Testis (tissue), 3 donors: ENCODE data around the gene AP3M1. TPM values are rescaled to one million over a fixed set of nuclear protein-coding genes. Genes with fewer than 3 reads are reported as not detected.

Source experiments
- DNase-seq: peaks from one replicate; pipeline ENCODE4 v3.0.0-alpha.2; 2019
- H3K27ac ChIP-seq, 2 donors: fragments of 200-600 bp; sonication (generic); one replicate each; pipeline ENCODE4 v1.5.1; 2019
- H3K27me3 ChIP-seq: fragments of 200-600 bp; sonication (generic); one replicate; pipeline ENCODE4 v1.5.1; 2019
- H3K36me3 ChIP-seq: fragments of 200-600 bp; sonication (generic); one replicate; pipeline ENCODE4 v1.5.1; 2017; ENCODE audit warnings: low read depth; ENCODE audit errors: missing control alignments
- H3K4me1 ChIP-seq: fragments of 200-600 bp; sonication (generic); one replicate; pipeline ENCODE4 v1.5.1; 2019
- H3K4me3 ChIP-seq, 2 donors: fragments of 200-600 bp; sonication (generic); one replicate each; pipeline ENCODE4 v1.5.1; 2017 to 2019
- H3K9me3 ChIP-seq: fragments of 200-600 bp; sonication (generic); one replicate; pipeline ENCODE4 v1.5.1; 2017
- CTCF ChIP-seq, 3 experiments: fragments of 450-650 bp in 2 of 3; fragments of 200-600 bp in 1 of 3; sonication (generic) in 1 of 3; IDR thresholded peaks; one replicate each; pipeline ENCODE4 v1.5.1; 2016 to 2019; ENCODE audit warnings: antibody characterized with exemption in 3 of 3, mild to moderate bottlenecking in 2 of 3, moderate library complexity in 1 of 3
- POLR2A ChIP-seq: fragments of 450-650 bp; IDR thresholded peaks from one replicate; pipeline ENCODE4 v1.6.1; 2017; ENCODE audit warnings: antibody characterized with exemption, mild to moderate bottlenecking, moderate library complexity
- WGBS, 2 donors: methylation state at CpG; one replicate each; pipeline ENCODE4 v1.1.5; 2018; 5-methylcytosine and 5-hydroxymethylcytosine counted together
- intact Hi-C: fragments of 100-400 bp; cut with DNase I; formaldehyde crosslinking; loops from one replicate; pipeline ENCODE4 v1.15.1; 2023; ENCODE audit warnings: low total_unique reads
- polyA plus RNA-seq: library from polyadenylated mRNA; stranded (reverse); fragments of 350-450 nt; fragmentation: Illumina TruSeq; extraction: RNeasy Lipid Tissue Mini Kit (QIAGEN cat#74804); gene quantifications from one replicate; pipeline ENCODE4 v1.2.3, GENCODE V29; 2014; ENCODE audit warnings: low read depth, low replicate concordance; ENCODE audit not compliant: insufficient read depth
- total RNA-seq, 2 donors: library from RNA; depleted of rRNA; stranded (reverse); fragments of >200 nt; gene quantifications; one replicate each; pipeline ENCODE4 v1.2.3, GENCODE V29; 2016

AP3M1 gene
- total and polyA plus RNA-seq, 3 donors from 2014 or later = 32.0 to 44.4 (median 38.6) TPM

DNA sequence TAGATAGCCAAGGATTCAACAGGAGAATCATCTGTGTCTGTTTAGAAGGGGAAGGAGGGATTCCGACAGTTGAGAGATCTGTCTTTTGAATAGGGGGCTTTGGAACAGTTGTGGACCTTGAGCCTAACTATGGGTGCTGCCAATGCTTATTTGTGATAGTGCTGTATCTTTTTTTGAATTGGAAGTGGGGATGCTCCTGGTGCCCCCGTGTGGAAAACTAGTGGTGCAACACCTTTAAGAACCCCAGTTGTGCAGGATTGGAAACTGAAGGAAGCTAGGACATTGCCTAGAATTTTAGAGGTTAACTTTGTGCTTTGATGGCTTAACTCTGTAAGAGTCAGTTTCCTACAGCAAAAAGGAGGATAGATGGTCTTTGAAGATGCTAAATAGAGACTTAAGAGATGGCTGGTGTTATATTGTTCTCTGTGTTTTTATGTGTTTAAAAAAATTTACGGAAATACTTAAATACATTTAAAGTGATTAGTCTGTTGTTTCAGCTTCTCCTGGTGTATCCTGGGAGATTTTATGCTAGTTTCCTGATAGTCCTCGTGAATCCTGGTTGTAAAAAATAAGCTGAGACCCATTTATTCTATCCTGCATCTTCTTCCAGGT, 69.3 kb downstream of the AP3M1 start:
- H3K27ac ChIP-seq = no peak overlapping the region
- intact Hi-C loops = no loop called here
- WGBS, 2 donors = 58 to 67% methylated on average over 4 of the region's 4 CpGs

DNA sequence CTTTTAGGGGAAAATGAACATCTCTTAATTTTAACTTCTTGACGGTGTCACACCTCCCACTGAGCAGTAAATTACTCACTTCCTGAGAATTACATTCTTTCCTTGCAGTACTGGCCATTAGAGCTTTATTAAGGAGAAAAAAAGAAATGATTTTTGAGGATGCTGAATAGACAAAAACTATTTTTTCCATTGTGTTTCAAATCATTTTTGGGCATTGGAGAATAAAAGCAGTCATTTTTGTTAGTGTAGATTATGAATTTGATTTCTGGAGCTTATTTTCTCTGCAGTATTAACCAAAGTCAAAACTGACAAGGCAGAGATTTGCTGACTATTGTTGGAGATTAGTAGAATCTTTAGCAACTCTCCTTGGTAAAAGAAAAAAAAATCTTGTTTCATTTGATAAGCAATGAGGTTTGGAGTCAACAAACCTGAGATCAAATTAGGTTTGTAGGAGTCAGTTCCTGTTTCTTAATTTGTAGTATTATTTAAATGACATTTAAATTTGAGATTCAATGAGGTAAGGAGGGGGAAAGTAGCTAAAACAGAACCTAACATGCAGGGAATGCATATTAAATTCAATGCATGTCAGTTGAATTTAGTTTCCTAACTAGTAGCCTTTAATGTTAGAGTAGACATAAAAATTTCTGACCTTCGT, 70.6 kb downstream of the AP3M1 start:
- intact Hi-C loops = no loop called here
- Histone ChIP-seq H3K36me3 (no peaks in the 10 kb centered on the region), H3K4me3 (no peak overlapping the region), H3K4me1 (no peaks in the 10 kb centered on the region), H3K27me3 (no peaks in the 10 kb centered on the region), H3K27ac (no peak overlapping the region), H3K9me3 (no peaks in the 10 kb centered on the region)
- DNase-seq = no peak
- 74 to 78% methylated on average over 2 of the region's 2 CpGs for WGBS, 2 donors
- no peak for TF ChIP-seq CTCF (IDR thresholded peaks at IDR 0.05)
- no peak for TF ChIP-seq POLR2A

More for the DNA sequence above, 69.3 kb downstream of the AP3M1 start:
- H3K4me3 ChIP-seq = no peak overlapping the region
- no peaks in the 10 kb centered on the region for H3K27me3 ChIP-seq
- H3K9me3 ChIP-seq = no peaks in the 10 kb centered on the region
- TF ChIP-seq POLR2A (no peak), CTCF (IDR thresholded peaks at IDR 0.05) (peak; percentile 40 to 68 (median 61))
- no peaks in the 10 kb centered on the region for H3K4me1 ChIP-seq
- DNase-seq = peak; percentile 46
- no peaks in the 10 kb centered on the region for H3K36me3 ChIP-seq

DNA sequence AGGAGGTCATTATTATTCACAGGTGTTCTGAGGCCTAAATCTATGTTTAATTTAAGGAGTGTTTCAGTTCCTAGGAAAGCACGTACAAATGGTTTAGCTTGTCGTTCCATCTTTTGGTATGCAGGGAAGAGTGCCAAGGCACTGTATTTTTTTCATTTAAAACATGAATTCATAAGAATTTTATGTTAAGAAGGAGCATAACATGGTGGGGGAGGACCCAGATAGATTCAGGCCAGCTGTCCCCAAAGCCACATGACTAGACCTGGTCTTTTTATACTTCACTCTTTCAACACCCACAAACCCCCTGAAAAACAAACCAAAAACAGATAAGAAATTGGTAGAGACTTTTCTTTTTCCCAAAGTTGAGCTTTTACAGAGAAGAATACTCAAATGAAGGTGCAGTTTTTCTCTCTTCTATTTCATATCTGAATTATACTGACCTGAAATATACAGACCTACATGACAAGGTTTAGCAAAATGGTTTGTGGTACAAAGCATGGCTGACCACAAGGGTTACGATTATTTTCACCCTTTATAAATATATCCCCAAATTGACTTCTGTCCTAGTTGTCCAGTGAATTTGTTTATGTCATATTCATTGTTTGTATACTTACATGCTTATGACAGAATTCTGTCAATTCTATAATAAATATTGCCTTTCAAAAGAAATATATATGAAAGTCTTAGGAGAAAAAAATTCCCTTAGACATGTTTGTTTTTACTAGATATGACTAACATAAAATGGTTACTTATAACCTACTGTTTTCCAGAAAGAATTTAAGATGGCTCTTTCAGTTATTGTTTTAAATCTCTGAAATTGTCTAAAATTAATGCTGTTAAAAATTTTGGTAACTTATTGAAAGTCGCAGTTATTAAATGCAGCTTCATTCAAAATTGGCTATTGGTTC, 71.3 kb downstream of the AP3M1 start:
- intact Hi-C loops = no loop called here
- Histone ChIP-seq H3K4me1 (no peaks in the 10 kb centered on the region), H3K27ac (no peak overlapping the region), H3K9me3 (no peaks in the 10 kb centered on the region), H3K4me3 (no peak overlapping the region), H3K27me3 (no peaks in the 10 kb centered on the region), H3K36me3 (no peaks in the 10 kb centered on the region)
- DNase-seq = no peak
- TF ChIP-seq CTCF (IDR thresholded peaks at IDR 0.05) = no peak
- TF ChIP-seq POLR2A = no peak
- WGBS, 2 donors = 68 to 69% methylated on average over 4 of the region's 4 CpGs

DNA sequence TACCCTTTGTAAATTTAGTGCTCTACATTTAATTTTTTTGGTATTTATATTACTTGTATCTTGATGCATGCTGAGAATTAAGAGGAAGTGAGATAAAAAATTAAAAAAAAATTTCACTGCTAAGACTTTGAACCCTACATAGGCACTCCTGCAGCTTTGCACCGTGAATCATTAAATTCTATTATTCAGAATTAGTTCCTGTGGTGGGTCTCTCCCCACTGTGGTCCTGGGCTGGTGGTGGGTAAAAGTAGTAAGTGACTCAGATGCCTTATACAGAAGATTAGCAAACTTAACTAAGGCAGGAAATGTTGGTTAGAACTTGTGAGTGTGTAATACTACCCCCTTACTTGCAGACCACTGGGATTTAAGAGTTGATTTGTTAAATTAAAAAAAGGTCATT, 72.6 kb downstream of the AP3M1 start:
- TF ChIP-seq CTCF (IDR thresholded peaks at IDR 0.05) = no peak
- TF ChIP-seq POLR2A = no peak
- no peak overlapping the region for H3K4me3 ChIP-seq
- DNase-seq = no peak
- no peaks in the 10 kb centered on the region for H3K9me3 ChIP-seq
- H3K4me1 ChIP-seq = no peaks in the 10 kb centered on the region
- 82 to 84% methylated on average over 1 of the region's 1 CpG for WGBS, 2 donors
- no peak overlapping the region for H3K27ac ChIP-seq
- no peaks in the 10 kb centered on the region for H3K36me3 ChIP-seq
- H3K27me3 ChIP-seq = no peaks in the 10 kb centered on the region
- intact Hi-C loops = no loop called here
